Endothelial cell of umbilical vein (primary cell): ENCODE measurements around the gene SORCS2. TPM values are rescaled to one million over a fixed set of nuclear protein-coding genes. Genes with fewer than 3 reads are reported as not detected.

Experiments
- BruUV-seq: library from RNA; stranded (reverse); fragments of 400-500 nt; replicated peaks from 2 replicates; lab custom pipeline; 2021; lab: Mats Ljungman, UMichigan
- CTCF ChIA-PET: fragments of 300-600, 350-600 bp; sonication (Branson Sonifier 250); formaldehyde crosslinking; loops from one replicate; lab custom pipeline; 2021; ENCODE audit warnings: antibody characterized with exemption, inconsistent platforms; lab: Charles Lee
- POLR2A ChIA-PET: fragments of 300-600, 350-600 bp; sonication (Branson Sonifier 250); formaldehyde crosslinking; loops from one replicate; lab custom pipeline; 2021; ENCODE audit warnings: antibody characterized with exemption, inconsistent platforms; lab: Charles Lee
- DNase-seq: peaks from one replicate; pipeline ENCODE4 v3.0.0-alpha.2; 2011; ENCODE audit warnings: low read depth, low spot score
- FAIRE-seq: peaks from 2 replicates; lab custom pipeline; 2011; peaks lifted over from hg19 to GRCh38; lab: Jason Lieb, UNC
- H2AFZ ChIP-seq: 2 replicates; pipeline ENCODE4 v1.6.0; 2012; ENCODE audit warnings: low read depth, low read length, control low read depth, inconsistent platforms
- H3K27ac ChIP-seq: 2 replicates; pipeline ENCODE4 v1.5.1; 2011; ENCODE audit warnings: low read depth, mild to moderate bottlenecking, control low read depth, low read length, moderate library complexity; ENCODE audit not compliant: insufficient read depth
- H3K27me3 ChIP-seq, 2 experiments: 2 replicates each; pipeline versions ENCODE4 v1.6.0 to v1.6.1; 2011; ENCODE audit warnings: low read length in 2 of 2, mixed read lengths in 1 of 2; ENCODE audit not compliant: control insufficient read depth in 2 of 2, insufficient read depth in 2 of 2
- H3K36me3 ChIP-seq, 2 experiments: 2 replicates in 1 of 2; 3 replicates in 1 of 2; pipeline ENCODE4 v1.5.1; 2011; ENCODE audit warnings: low read length in 2 of 2, mild to moderate bottlenecking in 1 of 2, moderate library complexity in 1 of 2; ENCODE audit not compliant: control insufficient read depth in 2 of 2, insufficient read depth in 2 of 2; ENCODE audit errors: extremely low read depth in 1 of 2
- H3K4me1 ChIP-seq: 3 replicates; pipeline ENCODE4 v1.5.1; 2011; ENCODE audit warnings: mild to moderate bottlenecking, low read length; ENCODE audit not compliant: control insufficient read depth, insufficient read depth; ENCODE audit errors: extremely low read depth
- H3K4me2 ChIP-seq: 2 replicates; pipeline ENCODE4 v1.6.1; 2011; ENCODE audit warnings: low read length, control low read depth, mixed read lengths; ENCODE audit not compliant: insufficient read depth
- H3K4me3 ChIP-seq, 3 experiments: fragments of 200-600 bp in 1 of 3; sonication (generic), shearing (Covaris generic) in 1 of 3; replicated peaks in 1 of 3; 2 replicates each; pipeline ENCODE4 v1.5.1; 2011 to 2016; ENCODE audit warnings: control low read depth in 3 of 3, low read length in 3 of 3, mild to moderate bottlenecking in 2 of 3, inconsistent platforms in 1 of 3, low read depth in 1 of 3, moderate library complexity in 1 of 3; ENCODE audit not compliant: insufficient read depth in 1 of 3
- H3K79me2 ChIP-seq: 2 replicates; pipeline ENCODE4 v1.6.0; 2012; ENCODE audit warnings: low read length, inconsistent platforms; ENCODE audit not compliant: control insufficient read depth, insufficient read depth
- H3K9ac ChIP-seq: replicated peaks from 2 replicates; pipeline ENCODE3; 2011; ENCODE audit warnings: low read length, control low read depth; ENCODE audit not compliant: insufficient read depth; ENCODE audit errors: extremely low read depth
- H3K9me1 ChIP-seq: replicated peaks from 3 replicates; pipeline ENCODE4 v1.6.0; 2011; ENCODE audit warnings: mild to moderate bottlenecking, low read length; ENCODE audit not compliant: control insufficient read depth, insufficient read depth; ENCODE audit errors: extremely low read depth
- H3K9me3 ChIP-seq: replicated peaks from 2 replicates; pipeline ENCODE4 v1.5.1; 2012; ENCODE audit warnings: low read length, inconsistent platforms; ENCODE audit not compliant: control insufficient read depth, insufficient read depth
- H4K20me1 ChIP-seq: replicated peaks from 2 replicates; pipeline ENCODE3; 2011; ENCODE audit warnings: mild to moderate bottlenecking, low read length; ENCODE audit not compliant: control insufficient read depth, insufficient read depth; ENCODE audit errors: extremely low read depth
- EZH2 ChIP-seq: IDR thresholded peaks from 2 replicates; pipeline ENCODE4 v1.6.1; 2012; ENCODE audit warnings: borderline replicate concordance, low read depth, mild to moderate bottlenecking, moderate library complexity, low read length, inconsistent platforms; ENCODE audit not compliant: severe bottlenecking
- FOS ChIP-seq: IDR thresholded peaks from 2 replicates; pipeline ENCODE4 v1.6.1; 2011; ENCODE audit warnings: mild to moderate bottlenecking, low read length, moderate library complexity, borderline replicate concordance; ENCODE audit not compliant: insufficient read depth
- GATA2 ChIP-seq: IDR thresholded peaks from 2 replicates; pipeline ENCODE4 v1.7.0; 2011; ENCODE audit warnings: low read depth, mild to moderate bottlenecking, moderate library complexity, mixed read lengths, low read length; ENCODE audit not compliant: insufficient read length, insufficient read depth
- JUN ChIP-seq: IDR thresholded peaks from 2 replicates; pipeline ENCODE4 v1.6.1; 2011; ENCODE audit warnings: borderline replicate concordance, low read depth; ENCODE audit not compliant: insufficient read length, insufficient read depth
- MYC ChIP-seq: IDR thresholded peaks from one replicate; pipeline ENCODE4 v1.6.1; 2011; ENCODE audit warnings: mild to moderate bottlenecking, low read depth, low read length
- POLR2A ChIP-seq: IDR thresholded peaks from 2 replicates; pipeline ENCODE4 v1.6.1; 2012; ENCODE audit warnings: low read depth, mild to moderate bottlenecking, control low read depth, low read length
- POLR2AphosphoS5 ChIP-seq: IDR thresholded peaks from 2 replicates; pipeline ENCODE4 v1.6.1; 2012; ENCODE audit warnings: low read depth, mild to moderate bottlenecking, control low read depth, low read length, moderate library complexity; ENCODE audit not compliant: insufficient read depth
- dilution Hi-C: fragments of 300-500 bp; cut with MboI; formaldehyde crosslinking; loops from one replicate; pipeline ENCODE4 v1.15.0; 2019; ENCODE audit warnings: low sequenced_read_pairs; ENCODE audit not compliant: extremely low pct_ligation_motif_present
- intact Hi-C: fragments of 100-400 bp; cut with micrococcal nuclease; formaldehyde crosslinking; loops from one replicate; pipeline ENCODE4 v1.10.0; 2022
- polyA plus RNA-seq, 4 experiments: library from polyadenylated mRNA; depleted of rRNA in 3 of 4; stranded (reverse) in 3 of 4; unstranded in 1 of 4; fragments of >200 nt; gene quantifications; 2 replicates each; pipeline versions ENCODE4 v1.2.1 to v1.2.3, GENCODE V29; 2011 to 2012; ENCODE audit warnings: missing spikeins in 1 of 4
- total RNA-seq: library from RNA; stranded (reverse); gene quantifications from 2 replicates; pipeline ENCODE4 v1.2.3, GENCODE V29; 2021
- TF ChIP-seq, protein P1 (sequence below): IDR thresholded peaks from 2 replicates; pipeline ENCODE4 v1.6.1; 2011; ENCODE audit not compliant: insufficient read depth, insufficient read length
- TF ChIP-seq, protein P2 (sequence below), 2 donors: IDR thresholded peaks; 1 replicate in 1 of 2; 2 replicates in 1 of 2; pipeline ENCODE4 v1.5.1; 2011; ENCODE audit warnings: low read length in 2 of 2, mild to moderate bottlenecking in 2 of 2, moderate library complexity in 2 of 2, control low read depth in 1 of 2, inconsistent platforms in 1 of 2, low read depth in 1 of 2; ENCODE audit not compliant: insufficient read depth in 1 of 2; ENCODE audit errors: extremely low read depth in 1 of 2

Gene SORCS2
- total and polyA plus RNA-seq, 2 donors (not counting 3 experiments of a cell fraction or from before 2014, with no cell fraction given): not detected

DNA sequence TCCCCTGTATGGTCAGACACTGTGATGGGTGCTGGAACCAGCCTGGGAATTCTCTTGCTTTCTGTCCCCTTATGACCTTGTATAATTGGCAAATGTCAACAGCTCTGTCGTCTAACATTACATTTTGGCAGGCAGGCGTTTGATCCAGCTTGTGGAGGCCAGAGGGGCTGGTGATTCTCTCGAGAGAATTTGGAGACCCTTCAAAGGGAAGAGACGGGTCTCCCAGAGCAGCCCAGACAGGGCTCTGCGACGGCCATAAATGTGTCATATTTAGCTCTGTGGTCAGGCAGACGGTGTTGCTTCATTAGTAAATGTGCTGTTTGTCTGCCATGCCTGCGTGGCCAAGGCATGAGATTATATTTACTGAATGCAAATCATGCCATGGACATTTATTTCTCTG, 68.7 kb downstream of the SORCS2 start:
- no peak for DNase-seq
- POLR2A ChIA-PET: no interaction called here
- Histone ChIP-seq H3K27ac (no peak overlapping the region), H2AFZ (no peak overlapping the region), H3K36me3 (no peaks in the 10 kb centered on the region), H3K9me1 (no peaks in the 10 kb centered on the region), H4K20me1 (no peaks in the 10 kb centered on the region), H3K9ac (no peak overlapping the region), H3K4me2 (no peak overlapping the region), H3K79me2 (no peaks in the 10 kb centered on the region), H3K4me3 (no peak overlapping the region), H3K4me1 (no peaks in the 10 kb centered on the region), H3K9me3 (no peaks in the 10 kb centered on the region), H3K27me3 (no peaks in the 10 kb centered on the region)
- TF ChIP-seq FOS (no peak), POLR2A (no peak), MYC (no peak), GATA2 (no peak)
- TF ChIP-seq, protein P1, sequence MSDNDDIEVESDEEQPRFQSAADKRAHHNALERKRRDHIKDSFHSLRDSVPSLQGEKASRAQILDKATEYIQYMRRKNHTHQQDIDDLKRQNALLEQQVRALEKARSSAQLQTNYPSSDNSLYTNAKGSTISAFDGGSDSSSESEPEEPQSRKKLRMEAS: no peak
- TF ChIP-seq, protein P2, sequence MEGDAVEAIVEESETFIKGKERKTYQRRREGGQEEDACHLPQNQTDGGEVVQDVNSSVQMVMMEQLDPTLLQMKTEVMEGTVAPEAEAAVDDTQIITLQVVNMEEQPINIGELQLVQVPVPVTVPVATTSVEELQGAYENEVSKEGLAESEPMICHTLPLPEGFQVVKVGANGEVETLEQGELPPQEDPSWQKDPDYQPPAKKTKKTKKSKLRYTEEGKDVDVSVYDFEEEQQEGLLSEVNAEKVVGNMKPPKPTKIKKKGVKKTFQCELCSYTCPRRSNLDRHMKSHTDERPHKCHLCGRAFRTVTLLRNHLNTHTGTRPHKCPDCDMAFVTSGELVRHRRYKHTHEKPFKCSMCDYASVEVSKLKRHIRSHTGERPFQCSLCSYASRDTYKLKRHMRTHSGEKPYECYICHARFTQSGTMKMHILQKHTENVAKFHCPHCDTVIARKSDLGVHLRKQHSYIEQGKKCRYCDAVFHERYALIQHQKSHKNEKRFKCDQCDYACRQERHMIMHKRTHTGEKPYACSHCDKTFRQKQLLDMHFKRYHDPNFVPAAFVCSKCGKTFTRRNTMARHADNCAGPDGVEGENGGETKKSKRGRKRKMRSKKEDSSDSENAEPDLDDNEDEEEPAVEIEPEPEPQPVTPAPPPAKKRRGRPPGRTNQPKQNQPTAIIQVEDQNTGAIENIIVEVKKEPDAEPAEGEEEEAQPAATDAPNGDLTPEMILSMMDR (IDR thresholded peaks at IDR 0.05; ENCODE audit: extremely low read depth in 1 of 2, insufficient read depth in 1 of 2, low read depth in 1 of 2, low read length in 2 of 2): no peak
- BruUV-seq: no TSS peak
- CTCF ChIA-PET: no interaction called here
- FAIRE-seq: no peak
- dilution Hi-C loops: no loop called here
- intact Hi-C loops: no loop called here

DNA sequence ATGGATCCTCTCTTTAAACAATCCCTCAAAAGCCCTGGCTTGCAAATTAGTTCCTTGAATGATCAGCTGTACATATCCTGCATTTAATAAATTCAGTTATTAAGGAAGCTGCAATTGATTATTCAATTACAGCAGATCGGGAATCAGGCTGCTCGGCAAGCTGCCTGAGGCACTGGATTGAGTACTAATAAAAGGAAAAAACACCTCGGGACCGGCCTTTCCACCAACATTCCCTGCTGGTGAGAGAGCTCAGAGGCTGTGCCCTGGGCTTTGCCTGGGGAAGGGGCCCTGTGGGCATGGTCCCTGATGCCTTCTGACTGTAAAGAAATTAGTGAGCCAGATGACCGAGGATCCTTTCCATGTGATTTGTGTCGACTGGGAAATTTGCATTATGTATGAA, 69.2 kb downstream of the SORCS2 start:
- no peak overlapping the region for H3K27ac ChIP-seq
- no TSS peak for BruUV-seq

More for the DNA sequence above, 69.2 kb downstream of the SORCS2 start:
- Histone ChIP-seq H3K9me3 (no peaks in the 10 kb centered on the region), H2AFZ (no peak overlapping the region), H3K9ac (no peak overlapping the region), H3K79me2 (no peaks in the 10 kb centered on the region), H3K9me1 (no peaks in the 10 kb centered on the region), H3K4me3 (no peak overlapping the region), H4K20me1 (no peaks in the 10 kb centered on the region), H3K27me3 (no peaks in the 10 kb centered on the region), H3K36me3 (no peaks in the 10 kb centered on the region), H3K4me2 (no peak overlapping the region), H3K4me1 (no peaks in the 10 kb centered on the region)
- intact Hi-C loops: no loop called here
- TF ChIP-seq JUN (no peak), POLR2AphosphoS5 (no peak), MYC (no peak), GATA2 (no peak), POLR2A (no peak), FOS (no peak), EZH2 (no peak)
- TF ChIP-seq, protein P1: no peak
- TF ChIP-seq, protein P2 (IDR thresholded peaks at IDR 0.05; ENCODE audit: extremely low read depth in 1 of 2, insufficient read depth in 1 of 2, low read depth in 1 of 2, low read length in 2 of 2): no peak
- CTCF ChIA-PET: no interaction called here
- dilution Hi-C loops: no loop called here
- DNase-seq: no peak
- no peak for FAIRE-seq
- POLR2A ChIA-PET: no interaction called here
